ENCODE results near the gene SEL1L3.

DNA sequence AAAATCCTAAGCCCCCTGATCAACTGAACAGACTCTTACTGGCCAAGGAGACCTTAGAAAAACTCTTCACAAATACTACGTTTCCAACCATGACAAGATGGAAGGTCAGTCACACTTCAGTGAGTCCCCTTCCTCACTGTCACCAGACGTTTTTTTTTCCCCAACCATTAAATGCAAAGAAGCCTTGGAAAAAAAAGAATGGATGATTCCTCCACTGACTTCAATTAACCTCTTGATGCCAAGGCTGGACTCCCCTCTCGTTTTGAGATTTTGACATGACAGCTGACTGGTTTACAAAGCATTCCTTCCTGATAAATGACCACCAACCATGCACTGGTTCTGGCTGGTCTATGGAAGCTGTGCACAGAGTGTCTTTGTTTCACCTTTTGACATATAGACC is 133.9 kb downstream of the SEL1L3 start:
- TF ChIP-seq MYC (CRISPR knock-in tag; IDR thresholded peaks at IDR 0.05; ENCODE audit: borderline replicate concordance) (no peak), CCAR2 (optimal IDR thresholded peaks at IDR 0.05; ENCODE audit: low read depth, low read length) (no peak), ZNF780A (CRISPR knock-in tag; IDR thresholded peaks at IDR 0.05) (no peak), ZNF776 (CRISPR knock-in tag; IDR thresholded peaks at IDR 0.05) (no peak), RXRA (CRISPR knock-in tag; IDR thresholded peaks at IDR 0.05) (no peak), HDAC2 (CRISPR knock-in tag; IDR thresholded peaks at IDR 0.05) (no peak), RAD21 (CRISPR knock-in tag; IDR thresholded peaks at IDR 0.05) (no peak)

Data from HepG2 (cell line).